T-helper 1 cell (primary cell): ENCODE measurements around the gene SAMSN1.
"Not testable (repeated sequence)": the region's sequence is repeated elsewhere in the genome, so short reads cannot be mapped to it uniquely, and the experiment has no call there.

Experiments used
- DNase-seq, 5 donors: peaks; one replicate each; pipeline ENCODE4 v3.0.0-alpha.2; 2012 to 2020

The SAMSN1 gene

DNA sequence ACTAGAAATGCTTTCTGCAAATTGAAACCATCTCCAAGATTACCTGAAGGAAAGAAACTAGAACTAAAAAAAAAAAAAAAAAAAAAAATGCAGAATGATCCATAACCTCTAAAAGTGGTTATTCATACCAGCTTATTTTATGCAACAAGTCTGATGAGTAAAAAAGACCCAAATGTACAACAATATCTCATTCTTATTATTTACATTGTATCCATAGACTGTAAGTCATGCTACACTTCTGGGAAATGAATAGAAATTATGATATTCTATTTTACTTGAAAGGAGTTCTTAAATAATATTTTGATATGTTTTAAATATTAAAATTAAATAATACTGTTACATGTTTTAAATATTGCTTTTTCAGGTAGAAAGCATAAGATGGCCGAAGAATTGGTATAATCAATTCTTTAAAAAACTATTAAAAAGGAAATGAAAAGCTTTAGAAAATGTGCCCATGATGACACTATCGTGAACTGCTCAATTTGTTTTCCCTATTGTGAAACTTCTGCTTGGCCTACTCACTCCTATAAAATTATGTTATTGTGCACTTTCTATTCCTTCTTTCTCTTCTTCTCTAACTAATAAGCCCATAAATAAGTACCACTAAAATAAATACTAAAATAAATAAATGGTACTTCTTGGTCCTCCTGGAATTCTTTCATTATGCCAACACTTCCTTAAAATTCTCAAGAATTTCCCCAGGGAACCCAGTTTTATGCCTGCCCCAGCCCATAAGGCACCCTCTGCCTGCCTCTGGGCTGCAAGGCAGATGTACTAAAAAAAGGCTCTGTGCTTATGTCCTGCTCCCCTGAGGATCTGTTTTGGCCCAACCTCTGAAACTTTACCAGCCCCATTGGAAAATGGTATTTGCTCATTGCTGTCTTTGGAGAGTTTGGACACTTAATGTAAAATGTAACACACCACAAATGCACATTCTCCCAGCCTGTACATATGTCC lies 18.1 kb downstream of the SAMSN1 start:
- DNase-seq = peak in 1 of 5 donors; percentile 21

DNA sequence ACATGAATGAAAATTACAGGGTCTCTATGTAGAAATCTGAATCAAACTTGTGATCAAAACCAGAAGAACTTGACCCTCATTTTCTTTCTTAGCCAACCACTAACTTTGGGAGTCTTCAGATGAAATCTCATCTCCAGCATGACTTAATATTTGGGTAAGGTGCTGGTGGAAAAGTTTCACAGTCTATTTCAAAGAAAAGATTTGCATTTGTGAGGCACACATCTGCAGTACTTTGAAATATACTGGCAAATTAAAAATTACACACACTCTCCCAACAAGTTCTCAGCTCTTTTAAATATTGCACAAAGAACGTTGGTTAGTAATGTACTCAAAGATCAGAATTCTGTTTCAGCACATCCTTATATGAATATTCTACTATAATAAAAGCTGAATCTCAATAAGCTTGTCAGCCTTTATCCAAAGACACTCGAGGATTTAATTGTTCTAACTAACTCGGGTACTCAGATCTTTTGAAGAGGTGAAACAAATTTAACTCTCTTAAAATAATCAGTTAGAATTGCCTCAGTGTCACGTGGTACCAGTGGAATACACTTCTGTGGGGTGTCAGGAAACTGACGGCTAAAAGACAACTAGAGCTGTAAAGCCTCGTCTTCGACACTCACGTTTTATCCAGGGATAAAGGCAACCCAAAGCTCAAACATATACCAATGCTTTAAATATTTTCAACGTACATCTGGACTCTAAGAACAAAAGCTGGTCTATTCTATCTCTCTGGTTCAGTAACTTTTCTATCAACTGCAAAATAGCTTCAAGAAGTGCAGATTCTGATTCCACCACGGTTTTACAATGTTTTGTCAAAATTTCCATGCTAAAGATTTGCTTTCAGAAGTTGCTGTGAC lies 19.0 kb downstream of the SAMSN1 start:
- DNase-seq = peak in 2 of 5 donors; percentile 10 to 37

DNA sequence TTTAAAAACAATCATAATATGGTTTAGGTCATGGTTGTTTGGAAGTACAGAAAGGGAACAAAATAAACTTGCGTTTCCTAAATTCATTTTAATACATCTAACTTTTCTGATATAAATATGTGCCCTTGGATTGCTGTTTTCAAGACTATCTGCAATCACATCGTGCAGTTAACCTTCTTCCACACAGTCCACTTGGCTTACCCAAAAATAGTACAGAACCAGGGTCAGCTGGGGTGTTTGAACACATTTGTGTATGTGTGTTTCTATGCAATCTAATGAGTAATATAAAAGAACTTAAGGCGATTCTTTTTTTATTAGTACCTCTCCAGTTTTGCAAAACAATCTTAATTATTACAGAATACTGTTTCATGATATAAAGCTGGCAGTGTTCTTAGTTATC lies 19.9 kb downstream of the SAMSN1 start:
- DNase-seq = no peak

DNA sequence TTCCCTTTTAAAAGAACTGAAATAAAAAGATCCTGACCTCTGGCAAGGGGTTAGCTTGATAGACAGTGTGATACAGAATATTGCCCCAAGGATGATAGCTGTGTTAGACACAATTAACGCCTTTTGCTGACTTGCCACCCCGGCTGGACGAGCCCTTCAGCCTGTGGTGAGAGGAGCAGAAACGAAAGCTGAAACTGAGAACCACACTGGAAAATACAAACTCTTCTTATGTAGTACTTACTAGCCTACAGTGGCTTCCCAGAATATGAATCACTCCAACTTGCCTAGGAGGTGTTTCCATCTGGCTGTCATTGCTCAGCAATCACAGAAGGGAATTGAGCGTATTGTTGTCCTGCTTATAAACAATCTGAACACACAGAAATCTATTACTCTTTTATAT lies 22.9 kb downstream of the SAMSN1 start:
- DNase-seq = peak in 1 of 5 donors; percentile 75

DNA sequence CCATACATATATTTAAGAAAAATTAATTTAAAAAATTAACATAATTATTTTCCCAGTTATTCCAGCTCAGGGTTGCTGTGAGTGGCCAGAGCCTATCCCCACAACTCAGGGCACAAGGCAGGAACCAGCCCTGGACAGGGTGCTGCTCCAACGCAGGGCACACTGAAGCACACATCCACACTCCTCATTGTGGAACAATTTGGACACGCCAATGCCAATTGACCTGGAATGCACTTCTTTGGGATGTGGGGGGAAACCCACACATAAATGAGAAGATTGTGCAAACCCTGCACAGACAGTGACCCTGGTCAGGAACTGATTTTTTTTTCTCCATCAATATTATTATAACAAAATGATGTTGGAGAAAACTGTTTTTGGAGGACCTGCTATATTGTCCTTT lies 23.4 kb downstream of the SAMSN1 start:
- no peak for DNase-seq

DNA sequence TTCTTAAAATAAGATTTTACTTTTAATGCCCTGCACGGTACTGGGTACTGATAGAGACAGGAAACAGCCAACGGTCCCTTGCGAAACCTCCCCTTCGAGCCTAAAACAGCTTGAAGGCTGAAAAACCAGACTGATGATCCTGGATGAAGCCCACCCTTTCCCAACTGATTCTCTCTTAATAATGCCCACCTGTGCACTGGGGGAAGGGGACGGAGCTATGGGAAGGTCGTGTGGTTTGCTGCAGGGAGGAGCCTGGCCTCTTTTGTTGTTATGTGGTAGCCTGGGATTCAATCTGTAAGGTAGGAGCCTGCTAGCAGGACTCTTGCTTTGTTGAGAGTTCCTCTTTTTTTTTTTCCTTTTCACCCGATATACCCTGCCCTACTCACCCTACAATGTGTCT lies 25.6 kb downstream of the SAMSN1 start:
- no peak for DNase-seq

DNA sequence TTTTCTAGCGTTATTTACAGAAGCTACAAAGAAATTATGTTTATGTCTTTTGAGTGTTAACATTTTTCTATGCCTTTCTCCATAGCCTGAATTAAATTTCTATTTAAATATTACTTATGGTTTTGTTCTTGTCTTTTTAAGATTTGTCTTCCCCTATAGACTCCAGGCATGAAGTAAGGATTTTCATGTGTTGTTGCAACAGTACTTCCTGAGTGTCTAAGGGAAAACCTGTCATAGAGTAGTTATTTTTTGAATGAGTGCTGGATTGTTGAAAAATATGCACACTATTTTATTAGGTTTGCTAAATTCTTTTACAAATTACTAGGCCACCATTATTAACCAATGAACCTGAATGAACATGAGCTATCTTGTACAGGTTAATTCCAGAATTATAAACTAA lies 27.1 kb downstream of the SAMSN1 start:
- no peak for DNase-seq

DNA sequence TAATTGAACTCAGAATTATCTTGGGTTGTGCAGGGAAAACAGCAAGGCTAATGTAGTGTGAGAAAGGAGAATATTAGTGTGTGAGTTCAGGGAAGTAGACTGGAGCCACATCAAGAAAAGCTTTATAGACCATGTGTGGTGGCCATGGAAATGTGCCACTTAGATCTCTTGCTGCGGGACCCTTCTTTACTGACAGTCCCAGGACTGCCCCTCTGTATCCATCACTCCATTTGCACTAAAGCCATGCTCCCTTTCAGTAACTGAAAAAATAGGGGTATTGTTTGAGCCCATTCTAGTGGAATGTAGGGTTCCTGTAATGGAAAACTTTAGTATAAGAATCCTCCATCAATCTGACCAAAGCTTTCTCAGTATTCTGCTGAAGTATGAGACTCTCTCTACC lies 32.3 kb downstream of the SAMSN1 start:
- DNase-seq = no peak

DNA sequence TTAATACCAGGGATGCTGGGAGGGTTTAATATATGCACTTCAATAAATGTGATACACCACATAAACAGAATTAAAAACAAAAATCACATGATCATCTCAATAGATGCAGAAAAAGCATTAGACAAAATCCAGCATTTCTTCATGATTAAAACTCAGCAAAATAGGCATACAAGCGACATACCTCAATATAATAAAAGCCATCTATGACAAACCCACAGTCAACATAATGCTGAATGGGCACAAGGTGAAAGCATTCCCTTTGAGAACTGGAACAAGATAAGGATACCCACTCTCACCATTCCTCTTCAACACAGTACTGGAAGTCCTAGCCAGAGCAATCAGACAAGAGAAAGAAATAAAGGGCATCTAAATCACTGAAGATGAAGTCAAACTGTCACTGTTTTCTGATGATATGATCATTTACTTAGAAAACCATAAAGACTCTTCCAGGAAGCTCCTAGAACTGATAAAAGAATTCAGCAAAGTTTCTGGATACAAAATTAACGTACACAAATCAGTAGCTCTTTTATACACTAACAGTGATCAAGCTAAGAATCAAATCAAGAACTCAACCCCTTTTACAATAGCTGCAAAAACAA lies 39.2 kb downstream of the SAMSN1 start:
- DNase-seq = not testable (repeated sequence)

DNA sequence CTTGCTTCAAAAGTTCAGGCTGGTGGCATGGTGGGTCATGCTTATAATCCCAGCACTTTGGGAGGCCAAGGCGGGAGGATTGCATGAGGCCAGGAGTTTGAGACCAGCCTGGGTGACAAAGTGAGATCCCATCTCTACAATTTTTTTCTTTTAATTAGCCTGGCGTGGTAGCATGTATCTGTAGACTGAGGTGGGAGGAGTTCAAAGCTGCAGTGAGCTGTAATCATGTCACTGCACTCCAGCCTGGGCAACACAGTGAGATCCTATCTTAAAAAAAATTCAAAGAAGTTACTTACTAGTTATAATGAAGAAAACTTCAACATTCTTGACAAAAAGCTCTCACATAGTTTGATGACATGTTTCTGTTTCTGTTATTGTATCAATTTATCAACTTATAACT lies 45.2 kb downstream of the SAMSN1 start:
- no peak for DNase-seq

DNA sequence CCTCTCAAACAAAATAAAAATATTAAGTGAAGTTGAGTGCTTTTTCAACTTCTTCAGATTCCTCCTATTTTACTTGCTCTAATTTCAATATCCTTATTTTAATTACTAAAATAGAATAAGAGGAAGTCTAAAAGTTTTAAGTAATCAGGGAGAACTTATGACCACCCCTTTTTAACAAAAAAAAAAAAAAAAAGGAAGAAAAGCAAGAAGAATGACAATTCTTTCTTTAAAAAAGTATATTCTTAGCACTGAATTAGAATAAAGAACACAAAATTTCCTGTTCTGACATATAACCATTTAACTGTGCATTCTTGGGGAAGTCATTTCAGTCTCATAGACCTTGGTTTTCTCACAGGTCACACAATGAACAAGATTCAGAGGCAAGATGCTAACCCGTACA lies 46.8 kb downstream of the SAMSN1 start:
- DNase-seq = no peak

DNA sequence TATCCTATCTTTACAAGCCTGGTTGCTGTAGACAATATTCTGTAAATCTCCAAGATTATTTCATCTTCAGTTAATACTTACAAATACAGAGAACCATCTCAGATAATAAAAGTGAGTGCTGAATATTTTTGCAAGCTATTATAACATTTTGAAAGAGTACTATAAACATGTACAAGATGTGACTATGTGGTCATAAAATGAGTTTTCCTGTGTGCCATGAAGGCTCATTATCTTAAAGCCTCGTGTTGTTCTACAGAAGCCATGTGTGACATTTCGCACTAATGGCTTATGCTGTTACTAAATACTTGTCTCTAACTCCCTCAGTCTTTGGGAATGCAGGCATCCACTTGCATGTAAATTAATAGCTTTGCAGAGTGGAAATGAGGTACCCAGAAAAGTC lies 48.3 kb downstream of the SAMSN1 start:
- no peak for DNase-seq

DNA sequence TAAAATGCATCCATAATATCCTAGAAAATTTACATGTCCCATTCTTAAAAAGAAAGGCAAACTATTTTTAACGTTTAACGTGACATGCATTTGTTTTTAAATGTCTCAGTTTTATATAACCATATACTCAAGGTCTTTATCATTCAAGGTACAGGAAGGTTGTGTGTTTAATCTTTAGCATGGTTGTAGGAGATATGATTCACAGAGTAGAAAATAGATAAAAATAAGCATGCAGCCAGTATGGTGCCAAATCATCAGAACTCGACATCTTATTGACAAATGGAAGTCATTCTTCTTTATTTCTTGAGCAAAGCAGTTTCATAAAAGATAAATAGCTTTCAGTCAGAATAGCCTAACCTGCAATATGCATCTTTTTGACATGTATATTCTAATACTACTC lies 51.0 kb downstream of the SAMSN1 start:
- DNase-seq = no peak

DNA sequence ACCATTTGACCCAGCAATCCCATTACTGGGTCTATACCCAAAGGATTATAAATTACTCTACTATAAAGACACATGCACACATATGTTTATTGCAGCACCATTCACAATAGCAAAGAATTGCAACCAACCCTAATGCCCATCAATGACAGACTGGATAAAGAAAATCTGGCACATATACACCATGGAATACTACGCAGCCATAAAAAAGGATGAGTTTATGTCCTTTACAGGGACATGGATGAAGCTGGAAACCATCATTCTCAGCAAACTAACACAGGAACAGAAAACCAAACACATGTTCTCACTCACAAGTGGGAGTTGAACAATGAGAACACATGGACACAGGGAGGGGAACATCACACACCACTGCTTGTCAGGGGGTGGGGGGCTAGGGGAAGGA lies 51.9 kb downstream of the SAMSN1 start:
- not testable (repeated sequence) for DNase-seq

DNA sequence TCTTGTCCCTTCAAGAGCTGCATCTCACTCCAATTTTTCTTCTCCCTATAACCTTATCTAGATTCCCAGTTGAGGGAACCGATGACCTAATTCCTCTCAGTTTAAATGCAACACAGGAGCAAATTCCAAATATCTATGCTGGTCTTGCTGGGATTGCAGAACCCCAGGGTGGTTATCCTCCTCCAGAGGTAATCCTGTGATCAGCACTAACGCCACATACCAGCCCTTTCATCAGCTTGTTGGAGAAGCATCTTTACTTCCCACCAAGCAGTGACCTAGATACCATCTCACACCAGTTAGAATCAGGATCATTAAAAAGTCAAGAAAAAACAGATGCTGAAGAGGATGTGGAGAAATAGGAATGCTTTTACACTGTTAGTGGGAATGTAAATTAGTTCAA lies 52.4 kb downstream of the SAMSN1 start:
- no peak for DNase-seq

DNA sequence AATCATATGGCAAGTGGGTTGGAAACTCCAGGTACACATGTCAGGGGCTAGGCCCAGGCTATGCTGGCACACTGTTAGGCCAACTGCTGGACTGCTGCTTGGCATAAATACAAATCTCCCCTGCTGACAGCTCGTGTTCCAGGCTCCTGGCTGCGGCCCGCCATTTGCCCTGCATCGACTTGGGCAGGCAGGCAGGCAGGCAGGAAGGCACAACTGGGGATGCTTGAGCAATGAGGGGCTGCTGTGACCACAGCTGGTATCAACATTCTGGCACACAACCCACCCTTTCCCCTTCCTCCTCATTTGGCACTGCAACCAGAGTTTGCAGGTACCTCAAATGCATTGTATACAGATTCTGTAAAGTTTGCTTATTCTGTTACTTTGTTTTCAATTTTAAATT lies 53.2 kb downstream of the SAMSN1 start:
- no peak for DNase-seq

DNA sequence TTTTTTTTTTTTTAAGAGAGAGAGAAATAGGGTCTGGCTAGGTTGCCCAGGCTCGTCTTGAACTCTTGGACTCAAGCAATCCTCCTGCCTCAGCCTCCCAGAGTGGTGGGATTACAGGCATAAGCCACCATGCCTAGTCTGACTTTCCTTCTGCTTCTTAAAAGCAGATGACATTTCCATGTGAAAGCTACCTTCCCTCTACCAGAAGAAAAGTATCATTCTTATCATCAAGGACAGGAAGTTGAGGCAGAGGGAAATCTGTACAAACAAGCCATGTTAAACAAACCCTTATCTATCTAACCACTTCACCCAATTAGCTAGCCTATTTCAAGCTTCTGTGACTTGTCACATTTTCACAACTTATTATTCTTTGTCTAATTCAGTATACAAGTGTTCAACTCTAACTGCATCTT lies 54.8 kb downstream of the SAMSN1 start:
- DNase-seq = no peak

DNA sequence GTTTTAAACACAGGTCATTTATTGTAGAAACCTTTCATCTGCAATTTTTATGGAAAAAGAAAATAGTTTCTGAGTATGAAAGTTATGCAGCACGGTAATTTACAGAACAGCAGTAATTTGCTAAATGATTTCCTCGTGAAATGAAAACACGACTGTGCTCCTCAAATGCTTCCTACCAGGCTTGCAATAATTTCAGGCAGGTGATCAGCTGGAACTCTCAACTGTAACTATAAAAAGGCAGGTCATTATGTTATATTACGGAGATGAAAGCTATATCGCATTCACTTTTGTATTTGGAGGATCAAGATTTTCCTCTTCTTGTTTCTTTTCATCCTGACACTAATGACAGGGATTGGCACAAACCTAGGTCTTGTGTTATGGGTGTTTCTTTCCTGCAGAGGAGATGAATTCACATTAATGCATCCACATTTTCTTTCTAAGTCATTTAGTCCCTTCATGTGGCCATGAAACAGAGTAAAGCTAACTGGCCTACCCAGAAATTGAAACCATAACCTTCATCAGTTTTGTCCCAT lies 57.4 kb downstream of the SAMSN1 start:
- DNase-seq = no peak

DNA sequence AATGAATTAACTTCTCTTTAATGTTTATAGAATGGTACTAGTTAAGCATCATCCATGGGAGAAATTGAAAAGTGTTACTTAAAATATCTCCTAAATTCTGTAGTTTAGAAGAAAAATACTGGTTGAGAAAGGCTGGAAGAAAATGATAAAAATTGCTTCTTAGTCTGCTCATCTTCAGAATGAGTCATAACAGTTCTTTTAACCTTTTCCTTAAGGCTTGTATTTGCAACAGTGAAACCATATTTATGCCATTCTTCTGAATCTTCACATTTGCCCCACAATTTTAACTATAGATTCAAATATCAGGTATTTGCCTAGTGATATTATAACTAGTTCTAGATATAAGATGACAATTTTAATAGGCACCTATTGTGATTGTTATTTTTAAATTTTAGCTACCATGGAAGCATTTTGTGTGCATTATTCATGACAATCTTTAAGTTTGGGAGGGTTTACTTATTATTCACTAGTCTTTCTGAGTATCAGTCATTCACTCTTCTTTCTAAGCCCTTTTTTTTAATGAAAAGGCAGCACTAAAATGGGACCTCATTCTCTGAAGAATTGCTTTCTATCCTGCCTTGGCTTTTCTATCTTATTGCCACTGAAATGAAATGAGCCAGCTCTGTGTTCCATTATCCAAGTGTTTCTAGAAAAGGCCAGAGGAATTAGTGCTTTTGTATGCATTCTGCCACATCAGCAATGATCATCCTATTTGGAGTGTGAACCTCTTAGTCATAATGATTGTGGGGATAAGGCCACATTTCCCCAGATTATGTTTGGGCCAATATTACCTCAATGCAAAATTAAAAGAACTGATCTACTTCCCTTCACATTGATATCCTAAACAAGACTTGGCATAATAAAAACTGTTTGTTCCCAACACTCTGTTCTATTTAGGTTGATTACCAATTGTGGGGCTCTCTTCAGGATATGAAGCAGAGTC lies 58.4 kb downstream of the SAMSN1 start:
- DNase-seq = peak in 1 of 5 donors; percentile 56

DNA sequence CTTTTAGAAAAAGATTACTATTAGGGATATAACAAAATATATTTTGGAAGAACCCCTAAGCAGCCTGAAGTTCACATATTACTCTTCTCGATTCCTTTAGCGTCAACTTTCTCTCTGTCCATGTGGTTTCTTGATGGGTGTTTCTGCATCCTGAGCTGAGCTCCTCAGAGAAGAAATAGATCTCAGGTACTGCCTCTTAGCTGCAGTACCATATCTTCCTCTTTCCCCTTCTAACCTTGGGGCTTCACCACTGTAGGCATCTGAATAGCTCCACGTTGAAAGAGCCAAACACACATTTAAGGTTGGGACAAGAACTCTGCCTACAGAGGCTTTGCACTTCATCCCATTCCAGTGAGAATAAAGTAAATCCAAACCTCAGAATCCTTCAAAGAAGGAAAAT lies 59.2 kb downstream of the SAMSN1 start:
- peak in 1 of 5 donors; percentile 38 for DNase-seq

DNA sequence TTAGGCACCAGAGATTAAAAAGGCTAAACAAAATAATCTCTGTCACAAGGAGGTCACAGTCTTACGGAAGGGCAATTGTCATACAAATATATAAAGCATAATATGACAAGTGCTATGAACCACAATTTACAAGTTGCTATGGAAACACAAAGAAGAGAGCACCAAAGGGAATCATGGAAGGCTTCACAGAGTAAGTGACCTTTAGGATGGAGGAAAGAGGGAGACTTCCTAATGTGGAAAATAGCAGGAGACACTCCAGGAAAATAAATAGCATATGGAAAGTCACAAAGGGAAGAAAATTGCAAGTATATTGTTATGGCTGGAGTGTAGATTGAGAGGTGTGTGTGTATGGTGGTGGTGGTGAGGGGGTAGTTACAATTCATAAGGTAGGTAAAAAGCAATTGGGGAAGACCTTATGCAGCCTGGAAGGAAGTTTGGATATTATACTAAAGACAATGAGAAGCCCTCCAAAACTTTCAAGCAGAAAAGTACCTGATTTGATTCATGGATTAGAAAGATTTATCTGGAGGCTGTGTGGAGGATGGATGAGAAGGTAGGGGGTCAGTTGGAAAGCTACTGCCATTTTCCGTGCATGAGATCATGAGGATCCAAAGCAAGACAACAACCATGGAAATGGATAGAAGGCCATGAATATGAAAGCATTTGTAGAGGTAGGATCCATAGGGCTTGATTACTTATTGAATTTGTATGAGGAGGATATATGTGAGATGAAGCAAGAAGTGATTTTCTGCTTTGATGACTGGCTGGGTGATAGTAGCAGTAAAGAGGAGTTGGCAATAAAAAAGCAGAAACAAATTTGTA lies 61.7 kb downstream of the SAMSN1 start:
- DNase-seq = no peak
